ENCODE results near the gene GPBP1.
"Not testable (repeated sequence)": the region's sequence is repeated elsewhere in the genome, so short reads cannot be mapped to it uniquely, and the experiment has no call there.

GPBP1 gene

GRCh38 chr5:57167201-57167600 is 6.7 kb upstream of the GPBP1 start:
- Histone ChIP-seq H3K4me1 (ENCODE audit: control insufficient read depth, insufficient read depth, low read length) (peaks cover under 1% of the 10 kb centered on the region), H3K9ac (ENCODE audit: low read length) (no peak overlapping the region), H3K9me3 (ENCODE audit: control insufficient read depth, low read length) (no peaks in the 10 kb centered on the region), H3K36me3 (ENCODE audit: control insufficient read depth, insufficient read depth, low read length, severe bottlenecking) (no peaks in the 10 kb centered on the region), H3K27me3 (replicated peaks; ENCODE audit: control insufficient read depth, insufficient read depth, low read length) (no peaks in the 10 kb centered on the region), H3K4me3 (ENCODE audit: low read length) (no peak overlapping the region)
- no peak for DNase-seq (ENCODE audit: low read depth)

- not testable (repeated sequence) for H3K9me3 ChIP-seq (ENCODE audit: control insufficient read depth, low read length); H3K36me3 ChIP-seq (ENCODE audit: control insufficient read depth, insufficient read depth, low read length, severe bottlenecking); H3K9ac ChIP-seq (ENCODE audit: low read length); H3K27me3 ChIP-seq (replicated peaks; ENCODE audit: control insufficient read depth, insufficient read depth, low read length); DNase-seq (ENCODE audit: low read depth); H3K4me3 ChIP-seq (ENCODE audit: low read length)
- peaks cover 10% of the 10 kb centered on the region for H3K4me1 ChIP-seq (ENCODE audit: control insufficient read depth, insufficient read depth, low read length)
Measured at GRCh38 chr5:57170116-57170515, 3.7 kb upstream of the GPBP1 start.

- DNase-seq (ENCODE audit: low read depth): no peak
- peak overlapping the region; percentile 92 for H3K9ac ChIP-seq (ENCODE audit: low read length)
Measured at GRCh38 chr5:57171816-57172465, 1.9 kb upstream of the GPBP1 start.

GRCh38 chr5:57172466-57173318 is 1.2 kb upstream of the GPBP1 start:
- peak overlapping the region; percentile 97 for H3K4me3 ChIP-seq (ENCODE audit: low read length)
- H3K36me3 ChIP-seq (ENCODE audit: control insufficient read depth, insufficient read depth, low read length, severe bottlenecking): no peaks in the 10 kb centered on the region
- H3K9me3 ChIP-seq (ENCODE audit: control insufficient read depth, low read length): no peaks in the 10 kb centered on the region
- peaks cover 21% of the 10 kb centered on the region for H3K4me1 ChIP-seq (ENCODE audit: control insufficient read depth, insufficient read depth, low read length)
- DNase-seq (ENCODE audit: low read depth): peak; percentile 57
- H3K9ac ChIP-seq (ENCODE audit: low read length): peak overlapping the region; percentile 92
- no peaks in the 10 kb centered on the region for H3K27me3 ChIP-seq (replicated peaks; ENCODE audit: control insufficient read depth, insufficient read depth, low read length)

More at GRCh38 chr5:57171816-57172465, 1.9 kb upstream of the GPBP1 start:
- peaks cover 15% of the 10 kb centered on the region for H3K4me1 ChIP-seq (ENCODE audit: control insufficient read depth, insufficient read depth, low read length)
- no peaks in the 10 kb centered on the region for H3K27me3 ChIP-seq (replicated peaks; ENCODE audit: control insufficient read depth, insufficient read depth, low read length)
- H3K9me3 ChIP-seq (ENCODE audit: control insufficient read depth, low read length): no peaks in the 10 kb centered on the region
- peak overlapping the region; percentile 97 for H3K4me3 ChIP-seq (ENCODE audit: low read length)
- H3K36me3 ChIP-seq (ENCODE audit: control insufficient read depth, insufficient read depth, low read length, severe bottlenecking): no peaks in the 10 kb centered on the region

- DNase-seq (ENCODE audit: low read depth): peak; percentile 63
Measured at GRCh38 chr5:57174128-57174889, 450 bp downstream of the GPBP1 start.

GRCh38 chr5:57174890-57175510 is 1.1 kb downstream of the GPBP1 start:
- Histone ChIP-seq H3K36me3 (ENCODE audit: control insufficient read depth, insufficient read depth, low read length, severe bottlenecking) (no peaks in the 10 kb centered on the region), H3K4me3 (ENCODE audit: low read length) (peak overlapping the region; percentile 97), H3K4me1 (ENCODE audit: control insufficient read depth, insufficient read depth, low read length) (peaks cover 44% of the 10 kb centered on the region), H3K9ac (ENCODE audit: low read length) (peak overlapping the region; percentile 100), H3K27me3 (replicated peaks; ENCODE audit: control insufficient read depth, insufficient read depth, low read length) (no peaks in the 10 kb centered on the region), H3K9me3 (ENCODE audit: control insufficient read depth, low read length) (no peaks in the 10 kb centered on the region)
- DNase-seq (ENCODE audit: low read depth): no peak

More at GRCh38 chr5:57174128-57174889, 450 bp downstream of the GPBP1 start:
- no peaks in the 10 kb centered on the region for H3K36me3 ChIP-seq (ENCODE audit: control insufficient read depth, insufficient read depth, low read length, severe bottlenecking)
- H3K4me1 ChIP-seq (ENCODE audit: control insufficient read depth, insufficient read depth, low read length): peaks cover 37% of the 10 kb centered on the region
- H3K4me3 ChIP-seq (ENCODE audit: low read length): peak overlapping the region; percentile 97
- H3K9me3 ChIP-seq (ENCODE audit: control insufficient read depth, low read length): no peaks in the 10 kb centered on the region
- no peaks in the 10 kb centered on the region for H3K27me3 ChIP-seq (replicated peaks; ENCODE audit: control insufficient read depth, insufficient read depth, low read length)
- H3K9ac ChIP-seq (ENCODE audit: low read length): peak overlapping the region; percentile 100

- H3K27me3 ChIP-seq (replicated peaks; ENCODE audit: control insufficient read depth, insufficient read depth, low read length): no peaks in the 10 kb centered on the region
- no peaks in the 10 kb centered on the region for H3K36me3 ChIP-seq (ENCODE audit: control insufficient read depth, insufficient read depth, low read length, severe bottlenecking)
- peaks cover 50% of the 10 kb centered on the region for H3K4me1 ChIP-seq (ENCODE audit: control insufficient read depth, insufficient read depth, low read length)
- DNase-seq (ENCODE audit: low read depth): peak; percentile 49
- H3K9ac ChIP-seq (ENCODE audit: low read length): peak overlapping the region; percentile 100
- no peaks in the 10 kb centered on the region for H3K9me3 ChIP-seq (ENCODE audit: control insufficient read depth, low read length)
- H3K4me3 ChIP-seq (ENCODE audit: low read length): peak overlapping the region; percentile 97
Measured at GRCh38 chr5:57175551-57176309, 1.9 kb downstream of the GPBP1 start.

- peak overlapping the region; percentile 100 for H3K9ac ChIP-seq (ENCODE audit: low read length)
- no peaks in the 10 kb centered on the region for H3K27me3 ChIP-seq (replicated peaks; ENCODE audit: control insufficient read depth, insufficient read depth, low read length)
- no peaks in the 10 kb centered on the region for H3K9me3 ChIP-seq (ENCODE audit: control insufficient read depth, low read length)
- H3K4me3 ChIP-seq (ENCODE audit: low read length): peak overlapping the region; percentile 97
- peaks cover 54% of the 10 kb centered on the region for H3K4me1 ChIP-seq (ENCODE audit: control insufficient read depth, insufficient read depth, low read length)
- DNase-seq (ENCODE audit: low read depth): peak; percentile 89
- H3K36me3 ChIP-seq (ENCODE audit: control insufficient read depth, insufficient read depth, low read length, severe bottlenecking): no peaks in the 10 kb centered on the region
Measured at GRCh38 chr5:57176350-57176857, 2.5 kb downstream of the GPBP1 start.

GRCh38 chr5:57177479-57178156 is 3.8 kb downstream of the GPBP1 start:
- Histone ChIP-seq H3K36me3 (ENCODE audit: control insufficient read depth, insufficient read depth, low read length, severe bottlenecking) (no peaks in the 10 kb centered on the region), H3K4me3 (ENCODE audit: low read length) (peak overlapping the region; percentile 97), H3K9ac (ENCODE audit: low read length) (peak overlapping the region; percentile 100), H3K4me1 (ENCODE audit: control insufficient read depth, insufficient read depth, low read length) (peaks cover 49% of the 10 kb centered on the region), H3K9me3 (ENCODE audit: control insufficient read depth, low read length) (no peaks in the 10 kb centered on the region), H3K27me3 (replicated peaks; ENCODE audit: control insufficient read depth, insufficient read depth, low read length) (no peaks in the 10 kb centered on the region)
- no peak for DNase-seq (ENCODE audit: low read depth)

- Histone ChIP-seq H3K9ac (ENCODE audit: low read length) (peak overlapping the region; percentile 13), H3K4me3 (ENCODE audit: low read length) (peak overlapping the region; percentile 97)
- not testable (repeated sequence) for H3K36me3 ChIP-seq (ENCODE audit: control insufficient read depth, insufficient read depth, low read length, severe bottlenecking)
Measured at GRCh38 chr5:57178238-57178637, 4.4 kb downstream of the GPBP1 start.

More at GRCh38 chr5:57178238-57178637, 4.4 kb downstream of the GPBP1 start:
- DNase-seq (ENCODE audit: low read depth); H3K9me3 ChIP-seq (ENCODE audit: control insufficient read depth, low read length); H3K27me3 ChIP-seq (replicated peaks; ENCODE audit: control insufficient read depth, insufficient read depth, low read length): not testable (repeated sequence)
- peaks cover 48% of the 10 kb centered on the region for H3K4me1 ChIP-seq (ENCODE audit: control insufficient read depth, insufficient read depth, low read length)
